GM18498 (cell line): ENCODE measurements around the gene CEP68.
"Not testable (repeated sequence)": the region's sequence is repeated elsewhere in the genome, so short reads cannot be mapped to it uniquely, and the experiment has no call there.

Experiments
- ATAC-seq: cut with Tn5 transposase; IDR thresholded peaks from one replicate; pipeline ENCODE4 v1.9.1; 2021; ENCODE audit warnings: mild to moderate bottlenecking, moderate library complexity; ENCODE audit not compliant: unreplicated experiment

Gene CEP68

DNA sequence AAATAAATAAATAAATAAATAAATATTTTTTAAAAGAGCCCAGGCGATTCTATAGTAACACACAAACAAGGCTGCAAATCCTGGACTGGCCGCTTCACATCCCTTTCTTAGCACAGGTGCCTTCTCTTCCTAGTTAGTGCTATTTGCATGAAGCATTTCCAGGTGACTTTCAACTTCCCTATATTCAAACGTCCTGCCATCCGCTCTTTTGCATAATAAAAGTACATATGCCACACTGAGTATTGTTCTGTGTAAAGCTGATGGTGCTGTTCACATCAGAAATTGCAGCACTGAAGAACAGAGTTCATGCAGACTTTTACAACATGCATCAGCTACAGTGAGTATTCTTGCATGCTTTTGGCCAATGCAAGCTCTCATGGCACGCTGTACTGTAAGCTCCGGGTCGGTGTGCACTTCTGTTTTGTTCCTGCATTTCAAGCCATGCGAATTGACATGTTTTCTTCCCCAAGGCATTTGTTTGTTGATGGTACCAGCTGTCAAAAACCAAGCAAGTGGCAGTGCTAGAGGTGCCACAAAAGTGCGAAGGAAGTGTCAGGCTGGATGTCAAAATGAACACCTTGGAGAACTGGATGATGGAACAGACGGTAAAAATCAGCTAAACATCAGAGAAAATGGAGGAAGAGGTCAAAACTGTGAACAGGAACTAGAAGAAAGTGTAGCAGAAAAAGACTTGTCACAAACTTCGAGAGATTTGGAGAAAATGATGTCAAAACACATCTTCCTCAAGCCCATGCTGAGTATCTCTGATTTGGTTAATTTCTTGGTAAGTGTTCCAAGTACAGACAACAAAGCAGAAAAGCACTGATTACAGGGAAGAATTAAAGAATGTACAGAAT, 25.5 kb upstream of the CEP68 start:
- no peak for ATAC-seq

GRCh38 chr2:65031341-65032018, 24.7 kb upstream of the CEP68 start:
- peak; percentile 41 for ATAC-seq

DNA sequence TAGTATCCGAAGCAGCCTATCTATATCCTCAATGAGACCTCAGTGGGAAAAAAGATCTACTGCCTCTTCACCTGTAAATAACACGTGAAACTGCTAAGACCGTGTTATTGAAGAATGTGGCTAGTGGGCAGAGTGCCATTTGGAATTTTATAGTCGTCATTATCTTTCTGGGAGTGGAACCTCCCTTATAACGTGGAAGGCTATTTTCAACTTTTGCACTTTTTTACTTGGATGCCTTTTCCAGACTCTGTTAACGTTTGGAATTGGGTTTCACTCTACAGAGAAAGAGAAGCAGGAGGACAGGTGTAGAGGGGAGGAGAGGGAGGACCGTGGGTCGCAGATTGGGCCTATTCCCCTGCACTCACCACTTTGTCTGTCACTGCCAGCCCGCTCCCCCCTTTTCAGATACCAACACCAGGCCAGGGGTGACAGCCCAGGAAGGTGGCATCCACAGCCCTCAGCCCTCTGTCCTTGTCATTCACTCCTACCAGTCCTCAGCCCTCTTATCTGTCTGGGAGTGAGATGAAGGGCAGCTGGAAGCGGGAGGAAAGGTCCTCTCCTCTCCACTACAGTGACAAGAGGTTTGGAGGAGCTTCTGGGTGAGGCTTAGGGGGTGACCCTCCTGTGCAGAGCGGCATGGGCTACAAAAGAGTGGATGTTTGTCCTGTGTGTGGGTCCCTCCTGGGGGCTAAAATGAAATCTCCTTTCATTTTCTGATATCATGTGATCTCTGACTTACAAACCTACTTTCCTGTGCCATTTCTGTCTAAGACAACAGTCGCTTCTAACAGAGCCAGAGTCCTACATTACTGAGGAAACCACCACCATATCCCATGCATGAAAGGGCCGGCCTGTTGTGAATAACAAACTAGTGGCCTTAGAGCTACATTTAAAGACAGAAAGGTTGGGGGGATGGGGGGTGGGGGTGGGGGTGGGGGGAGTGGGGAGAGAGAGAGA, 23.9 kb upstream of the CEP68 start:
- no peak for ATAC-seq

DNA sequence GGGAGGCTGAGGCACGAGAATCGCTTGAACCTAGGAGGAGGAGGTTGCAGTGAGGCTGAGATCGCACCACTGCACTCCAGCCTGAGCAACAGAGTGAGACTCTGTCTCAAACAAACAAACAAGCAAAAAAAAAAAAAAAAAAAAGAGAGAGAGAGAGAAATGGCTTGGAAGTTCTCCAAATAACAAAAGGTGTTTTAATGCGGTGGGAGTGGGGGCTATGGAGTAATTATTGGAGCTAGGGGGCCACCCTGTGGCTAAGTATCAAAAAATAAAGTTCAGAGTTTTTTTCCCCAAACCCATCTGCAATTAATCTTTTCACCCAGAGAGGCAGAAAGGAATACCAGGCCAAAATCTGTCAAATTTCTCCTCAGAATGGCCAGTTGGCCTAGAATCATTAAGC, 23.0 kb upstream of the CEP68 start:
- no peak for ATAC-seq

GRCh38 chr2:65033667-65034066, 22.5 kb upstream of the CEP68 start:
- not testable (repeated sequence) for ATAC-seq

- no peak for ATAC-seq
These were observed 20.8 kb upstream of the CEP68 start for GRCh38 chr2:65035351-65035943.

DNA sequence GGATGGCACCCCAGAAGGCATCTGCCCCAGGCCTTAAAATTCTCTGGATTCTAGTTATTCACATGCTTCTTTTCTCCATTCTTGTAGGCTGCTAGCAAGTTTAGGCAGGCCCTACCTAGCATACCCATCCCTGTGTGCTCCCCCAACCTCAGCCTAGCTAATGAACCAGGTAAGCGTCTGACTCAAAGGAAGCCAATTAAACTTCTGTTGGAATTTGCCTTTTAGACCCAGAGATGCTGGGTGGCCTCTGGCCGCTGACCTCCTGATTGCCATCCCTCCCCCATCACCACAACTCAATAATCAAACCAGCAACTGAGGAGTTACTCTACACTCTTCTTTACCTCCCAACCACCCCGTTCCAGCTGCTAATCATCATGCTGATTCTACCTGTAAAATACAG, 19.0 kb upstream of the CEP68 start:
- no peak for ATAC-seq

DNA sequence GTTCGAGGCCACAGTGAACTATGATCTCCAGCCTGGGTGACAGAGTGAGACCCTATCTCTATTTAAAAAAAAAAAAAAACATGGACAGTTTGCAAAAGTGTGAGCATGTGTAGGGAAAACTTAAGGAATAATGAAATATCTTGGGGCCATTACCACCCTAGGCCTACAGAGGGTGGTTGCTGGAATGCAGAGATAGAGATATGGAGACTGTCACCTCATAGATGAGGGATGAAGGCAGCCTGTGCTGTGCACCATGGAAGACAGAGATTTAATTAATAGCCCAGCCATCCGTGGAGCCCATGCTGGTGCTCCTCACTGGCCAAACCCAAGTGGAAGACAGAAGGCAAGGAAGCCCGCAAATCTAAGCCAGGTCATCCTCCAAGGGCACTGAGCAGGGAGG, 16.6 kb upstream of the CEP68 start:
- no peak for ATAC-seq

GRCh38 chr2:65040400-65041261, 15.6 kb upstream of the CEP68 start:
- peak; percentile 93 for ATAC-seq

- no peak for ATAC-seq
These were observed 13.2 kb upstream of the CEP68 start for GRCh38 chr2:65043001-65043400.

DNA sequence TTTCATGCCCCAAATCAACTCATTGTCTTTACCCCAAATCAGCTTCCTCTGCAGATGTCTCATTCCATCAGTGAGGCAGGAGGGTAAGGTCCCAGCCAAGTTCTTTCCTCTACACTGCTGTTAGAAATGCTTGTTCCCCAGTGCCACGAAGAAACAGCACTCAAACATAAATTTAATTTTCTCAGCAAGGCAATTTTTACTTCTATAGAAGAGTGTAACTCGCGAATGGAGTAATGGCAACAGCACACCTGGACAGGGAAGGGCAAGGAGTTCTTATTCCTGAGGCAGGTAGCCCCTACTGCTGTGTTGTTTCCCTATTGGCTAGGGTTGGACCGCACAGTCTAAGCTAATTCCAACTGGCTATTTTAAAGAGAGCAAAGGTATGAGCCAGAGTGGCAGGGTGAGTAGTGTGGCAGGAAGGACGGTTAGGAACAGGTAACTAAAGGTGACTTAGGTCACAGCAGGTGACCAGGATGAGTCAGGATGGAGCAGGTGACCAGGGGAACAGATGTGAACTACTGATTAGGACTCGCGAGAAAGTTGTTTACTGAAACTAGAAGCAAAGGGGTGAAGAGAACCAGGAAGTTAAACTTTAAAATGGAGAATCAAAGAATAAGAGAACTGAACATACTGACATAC, 12.0 kb upstream of the CEP68 start:
- ATAC-seq = no peak

DNA sequence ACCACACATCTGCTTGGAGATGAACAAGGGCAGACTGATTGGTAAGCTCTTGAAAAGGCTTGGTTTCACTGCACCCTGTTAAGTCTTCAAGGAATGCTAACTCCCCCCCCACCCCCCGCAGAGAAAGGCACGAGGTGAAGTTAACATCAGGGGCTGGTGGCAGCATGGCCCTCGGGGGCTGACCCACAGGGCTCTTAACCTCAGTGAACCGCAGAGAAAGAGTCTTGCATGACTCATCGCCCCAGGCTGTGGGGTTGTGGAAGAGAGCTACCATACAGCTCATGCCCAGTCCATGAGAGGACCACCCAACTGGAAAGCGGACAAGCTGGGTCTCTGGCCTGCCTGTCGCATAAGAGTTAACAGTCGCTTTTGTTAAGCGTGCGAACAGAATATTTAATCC, 10.6 kb upstream of the CEP68 start:
- ATAC-seq = no peak

- ATAC-seq = no peak
These were observed 9.4 kb upstream of the CEP68 start for GRCh38 chr2:65046633-65047407.

DNA sequence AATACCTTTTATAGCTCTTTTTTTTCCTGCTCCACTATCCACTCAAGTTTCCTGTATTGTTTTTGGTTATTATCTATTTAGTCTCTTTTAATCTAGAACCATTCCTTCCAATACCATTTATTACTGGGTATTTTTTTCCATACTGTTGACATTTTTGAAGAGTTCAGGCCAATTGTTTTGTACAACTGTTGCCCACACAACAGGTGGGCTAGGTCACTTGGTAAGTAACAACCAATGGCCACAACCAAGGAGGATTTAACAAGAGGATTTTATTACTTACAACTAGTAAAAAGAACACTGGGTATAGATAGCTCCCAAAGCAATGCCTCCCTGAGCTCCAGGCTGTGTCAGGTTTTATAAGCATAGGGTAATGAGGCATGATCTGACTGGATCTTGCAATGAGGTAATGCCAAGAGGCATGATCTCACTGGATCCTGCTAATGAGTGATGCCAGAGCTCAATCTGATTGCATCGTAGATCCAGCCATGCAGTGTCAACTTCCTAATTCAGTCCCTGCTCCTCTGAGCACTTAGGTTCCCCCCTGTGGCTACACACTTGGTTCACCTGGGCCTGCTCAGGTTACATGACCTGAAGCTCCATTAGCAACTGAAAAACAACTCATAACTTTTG, 7.1 kb upstream of the CEP68 start:
- no peak for ATAC-seq

DNA sequence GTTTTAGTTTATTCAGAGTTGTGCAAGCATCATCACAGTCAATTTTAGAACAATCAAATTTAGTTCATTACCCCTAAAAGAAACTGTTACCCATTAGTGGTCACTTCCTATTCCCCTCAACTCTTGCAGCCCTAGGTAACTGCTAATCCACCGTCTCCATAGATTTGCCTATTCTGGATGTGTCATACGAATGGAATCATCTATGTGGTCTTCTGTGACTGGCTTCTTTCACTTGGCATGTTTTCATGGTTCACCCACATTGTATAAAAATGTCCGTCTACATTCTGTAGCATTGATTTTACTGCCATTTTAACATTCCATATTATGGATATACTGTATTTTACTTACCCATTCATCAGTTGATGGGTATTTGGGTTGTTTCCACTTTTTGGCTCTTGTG, 5.3 kb upstream of the CEP68 start:
- ATAC-seq = no peak

GRCh38 chr2:65053199-65053598, 3.0 kb upstream of the CEP68 start:
- peak; percentile 57 for ATAC-seq

- no peak for ATAC-seq
These were observed 1.3 kb upstream of the CEP68 start for GRCh38 chr2:65054749-65055421.
